NCI-H2196 treated with DMSO at 0.1 percent for 48 hours (cell line): ENCODE measurements around the gene MYO15B.
A peak's percentile ranks its signal among the peaks of the same experiment; 100 is the strongest.

Source experiments
- DNase-seq: peaks from one replicate; lab custom pipeline; 2025; ENCODE audit not compliant: unreplicated experiment; lab: John Stamatoyannopoulos, UW

The MYO15B gene

DNA sequence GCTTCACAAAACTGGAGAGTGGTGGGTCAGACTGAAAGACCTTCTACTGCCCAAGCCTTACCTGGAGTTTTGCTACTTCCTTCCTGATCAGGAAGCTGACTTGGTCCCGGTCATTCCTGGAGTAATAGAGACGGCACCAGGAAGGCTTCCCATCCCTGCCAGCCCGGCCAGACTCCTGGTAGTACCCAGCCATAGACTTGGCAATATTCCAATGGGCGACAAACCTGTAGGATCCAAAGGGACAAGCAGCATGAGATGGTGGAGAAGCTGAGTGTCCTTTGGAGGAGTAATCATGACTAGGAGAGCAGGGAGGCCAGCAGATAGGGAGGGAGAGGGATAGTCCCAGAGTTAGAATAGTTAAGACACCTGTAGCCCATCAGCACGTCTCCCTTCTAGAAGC, 70.6 kb downstream of the MYO15B start:
- no peak for DNase-seq

DNA sequence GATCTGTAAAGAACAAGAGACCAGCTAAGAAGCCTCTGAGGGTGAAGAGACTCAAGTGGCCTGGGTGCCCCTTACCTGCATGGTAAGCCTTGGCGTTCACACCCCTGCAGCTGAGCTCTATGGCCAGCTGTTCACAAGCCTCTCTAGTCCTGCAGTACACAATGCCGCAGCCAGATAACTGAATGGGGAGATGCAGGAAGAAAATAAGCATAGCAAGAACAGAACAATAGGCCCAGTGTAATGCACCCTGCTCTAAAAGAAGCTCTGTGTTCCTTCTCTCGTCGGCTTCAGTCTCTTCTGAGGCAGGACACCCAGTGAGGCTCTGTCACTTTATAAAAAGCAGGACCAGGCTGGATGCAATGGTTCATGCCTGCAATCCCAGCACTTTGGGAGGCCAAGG, 73.9 kb downstream of the MYO15B start:
- no peak for DNase-seq

- DNase-seq, result no peak
Measured at GRCh38 chr17:75662511-75662910, 74.9 kb downstream of the MYO15B start.

DNA sequence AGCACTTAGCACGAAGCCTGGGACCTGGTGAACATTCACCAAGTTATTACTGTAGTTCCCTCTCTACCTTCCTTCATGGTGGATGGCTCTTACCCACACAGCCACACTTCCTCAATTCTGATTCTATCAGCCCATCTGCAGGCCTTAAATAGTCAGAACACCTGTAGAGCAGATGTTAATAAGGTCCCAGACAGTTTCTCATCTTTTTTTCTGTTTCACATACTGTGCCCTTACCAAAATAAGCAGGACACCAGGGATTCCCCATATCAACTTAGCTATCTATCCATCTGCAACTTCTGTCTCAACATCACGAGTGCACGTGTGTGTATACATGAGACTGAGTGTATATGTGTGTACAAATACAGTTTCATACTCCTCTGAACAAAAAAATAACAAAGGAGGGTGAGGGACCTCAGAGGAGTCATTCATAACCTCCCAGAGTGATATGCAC, 76.5 kb downstream of the MYO15B start:
- no peak for DNase-seq

DNA sequence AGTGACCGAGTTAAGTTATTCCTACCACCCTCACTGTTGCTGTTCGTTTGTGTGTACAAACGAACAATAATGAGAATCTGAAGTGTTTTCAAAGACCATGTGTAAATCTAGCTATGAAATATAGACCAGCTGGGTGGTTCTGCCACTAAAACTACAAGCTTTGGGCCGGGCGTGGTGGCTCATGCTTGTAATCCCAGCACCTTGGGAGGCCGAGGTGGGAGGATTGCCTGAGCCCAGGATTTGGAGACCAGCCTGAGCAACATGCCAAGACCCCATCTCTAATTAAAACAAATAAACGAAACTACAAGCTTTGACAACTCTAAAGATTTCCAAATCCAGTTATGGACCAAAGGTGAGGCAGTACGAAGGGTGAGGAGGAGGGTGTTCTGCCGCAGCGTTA, 78.4 kb downstream of the MYO15B start:
- DNase-seq, result no peak

- DNase-seq, result peak; percentile 90
Measured at GRCh38 chr17:75666959-75667790, 79.6 kb downstream of the MYO15B start, which contains the start of the genes RECQL5 and SAP30BP. Gene RECQL5, minus strand, starts transcription at chr17:75667154. Its CDS starts 597 bp downstream, at chr17:75666557. Gene SAP30BP, plus strand, starts transcription at chr17:75667338. Its CDS starts 35 bp downstream, at chr17:75667373.

GRCh38 chr17:75667825-75668224, 80.2 kb downstream of the MYO15B start:
- no peak for DNase-seq

- no peak for DNase-seq
Measured at GRCh38 chr17:75668489-75668888, 80.9 kb downstream of the MYO15B start.

GRCh38 chr17:75670868-75671267, 83.3 kb downstream of the MYO15B start:
- DNase-seq, result no peak

- no peak for DNase-seq
Measured at GRCh38 chr17:75672011-75672410, 84.4 kb downstream of the MYO15B start.

DNA sequence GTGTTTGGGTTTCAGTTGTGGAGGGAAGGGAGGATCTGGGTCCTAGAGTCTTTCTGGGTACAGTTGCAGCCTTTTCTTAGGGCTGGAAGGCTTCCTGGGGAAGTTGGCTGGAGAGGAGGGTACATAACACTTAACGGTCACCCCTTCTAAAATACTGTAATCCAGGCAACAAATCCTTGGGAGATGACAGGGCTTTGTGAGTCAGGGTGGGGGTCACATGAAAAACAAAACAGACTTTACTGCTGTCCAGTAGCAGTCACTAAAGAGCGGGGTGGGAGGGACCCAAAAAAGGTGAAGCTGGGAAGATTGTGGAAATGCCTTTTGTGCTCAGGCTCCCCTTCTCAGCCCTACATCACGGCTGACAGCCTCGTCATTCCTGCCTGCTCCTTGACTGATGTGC, 85.9 kb downstream of the MYO15B start:
- DNase-seq, result no peak
